K562 (cell line): ENCODE results near the gene INO80C. TPM values are rescaled to one million over a fixed set of nuclear protein-coding genes. Genes with fewer than 3 reads are reported as not detected.
A peak's percentile ranks its signal among the peaks of the same experiment; 100 is the strongest.

Experiments used
- ATAC-seq: fragments of 200-7000 bp; cut with Tn5 transposase; 3 replicates; pipeline ENCODE4 v1.9.1; 2020; ENCODE audit warnings: moderate library complexity
- BruUV-seq: library from RNA; stranded (reverse); fragments of 400-500 nt; replicated peaks from 2 replicates; lab custom pipeline; 2021; lab: Mats Ljungman, UMichigan
- CTCF ChIA-PET: fragments of 300-600 bp; formaldehyde crosslinking; extraction: SDS; loops from one replicate; lab custom pipeline; 2021; ENCODE audit warnings: low intra/inter-chr PET ratio; lab: Yijun Ruan, JAX
- POLR2A ChIA-PET: fragments of 300-600, 350-650 bp; sonication (Branson Sonifier 250); formaldehyde crosslinking; extraction: SDS; loops from one replicate; lab custom pipeline; 2021; ENCODE audit warnings: antibody characterized with exemption, inconsistent platforms; lab: Yijun Ruan, JAX
- DNase-seq, 4 experiments: peaks; one replicate each; pipeline versions ENCODE4 v3.0.0 to v3.0.0-alpha.2; 2011 to 2018; ENCODE audit warnings: low spot score in 3 of 4, mixed read lengths in 3 of 4; ENCODE audit errors: extremely low read depth in 1 of 4
- FAIRE-seq: peaks from 2 replicates; lab custom pipeline; 2011; peaks lifted over from hg19 to GRCh38; lab: Jason Lieb, UNC
- H2AFZ ChIP-seq: 2 replicates; pipeline ENCODE4 v1.6.0; 2011; ENCODE audit warnings: low read depth, low read length, control low read depth, inconsistent platforms
- H3K27ac ChIP-seq: fragments of 200-600 bp; 3 replicates; pipeline ENCODE4 v1.8.0; 2011; ENCODE audit warnings: low read depth, mild to moderate bottlenecking, control low read depth, inconsistent platforms, low read length, moderate library complexity, mixed read lengths; ENCODE audit errors: extremely low read depth
- H3K27me3 ChIP-seq, 2 experiments: fragments of 300-600 bp in 1 of 2; 2 replicates in 1 of 2; 3 replicates in 1 of 2; pipeline versions ENCODE4 v1.6.0 to v1.8.0; 2011; ENCODE audit warnings: inconsistent platforms in 2 of 2, low read length in 2 of 2, mild to moderate bottlenecking in 1 of 2, mixed read lengths in 1 of 2, moderate library complexity in 1 of 2; ENCODE audit not compliant: control insufficient read depth in 2 of 2, insufficient read depth in 2 of 2
- H3K36me3 ChIP-seq: fragments of 300-600 bp; 3 replicates; pipeline ENCODE4 v1.8.0; 2011; ENCODE audit warnings: mild to moderate bottlenecking, low read length, inconsistent platforms; ENCODE audit not compliant: control insufficient read depth, insufficient read depth
- H3K4me1 ChIP-seq, 2 experiments: fragments of 200-600 bp in 1 of 2; replicated peaks in 1 of 2; 2 replicates in 1 of 2; 3 replicates in 1 of 2; pipeline versions ENCODE4 v1.5.1 to v1.8.0; 2011; ENCODE audit warnings: inconsistent platforms in 2 of 2, low read length in 2 of 2, mild to moderate bottlenecking in 1 of 2, mixed read lengths in 1 of 2, moderate library complexity in 1 of 2; ENCODE audit not compliant: control insufficient read depth in 2 of 2, insufficient read depth in 2 of 2
- H3K4me2 ChIP-seq: 2 replicates; pipeline ENCODE4 v1.6.1; 2011; ENCODE audit warnings: low read length, control low read depth, inconsistent platforms, mixed read lengths; ENCODE audit not compliant: insufficient read depth
- H3K4me3 ChIP-seq: fragments of 200-600 bp; sonication (generic), shearing (Covaris generic); 2 replicates; pipeline ENCODE4 v1.5.1; 2016; ENCODE audit warnings: control low read depth, inconsistent platforms
- H3K79me2 ChIP-seq: fragments of 200-600 bp; 3 replicates; pipeline ENCODE4 v1.8.0; 2011; ENCODE audit warnings: low read length, inconsistent platforms; ENCODE audit not compliant: control insufficient read depth, insufficient read depth
- H3K9ac ChIP-seq, 2 experiments: 2 replicates each; pipeline versions ENCODE4 v1.6.0 to v1.6.1; 2011; ENCODE audit warnings: low read depth in 2 of 2, low read length in 2 of 2, control low read depth in 1 of 2, inconsistent platforms in 1 of 2, mild to moderate bottlenecking in 1 of 2, mixed read lengths in 1 of 2; ENCODE audit not compliant: insufficient read depth in 1 of 2
- H3K9me1 ChIP-seq: one replicate; pipeline ENCODE4 v1.6.0; 2011; ENCODE audit warnings: inconsistent platforms, mild to moderate bottlenecking, low read length, moderate library complexity; ENCODE audit not compliant: control insufficient read depth, insufficient read depth
- H3K9me3 ChIP-seq: replicated peaks from 2 replicates; pipeline ENCODE4 v1.5.1; 2011; ENCODE audit warnings: low read depth, low read length, inconsistent platforms; ENCODE audit not compliant: control insufficient read depth, insufficient read depth
- H4K20me1 ChIP-seq: replicated peaks from 2 replicates; pipeline ENCODE4 v1.6.1; 2011; ENCODE audit warnings: low read length, inconsistent platforms, mixed read lengths; ENCODE audit not compliant: control insufficient read depth, insufficient read depth
- ASH1L ChIP-seq: fragments of 450-650 bp; IDR thresholded peaks from 2 replicates; pipeline ENCODE4 v1.6.1; 2018; ENCODE audit warnings: borderline replicate concordance, mild to moderate bottlenecking, low read depth; ENCODE audit not compliant: partially characterized antibody
- BMI1 ChIP-seq: fragments of 150-350 bp; IDR thresholded peaks from 2 replicates; pipeline ENCODE4 v1.6.1; 2014; ENCODE audit warnings: low read length
- BRF1 ChIP-seq: IDR thresholded peaks from 3 replicates; pipeline ENCODE4 v1.6.1; 2011; ENCODE audit warnings: borderline replicate concordance, mild to moderate bottlenecking; ENCODE audit not compliant: insufficient read length; ENCODE audit errors: extremely low read depth
- MIER1 ChIP-seq: fragments of 450-650 bp; IDR thresholded peaks from 2 replicates; pipeline ENCODE4 v1.6.1; 2016; ENCODE audit warnings: antibody characterized with exemption, mild to moderate bottlenecking, low read depth
- NCOA1 ChIP-seq: fragments of 450-650 bp; IDR thresholded peaks from 2 replicates; pipeline ENCODE4 v1.6.1; 2016; ENCODE audit warnings: low read depth
- NEUROD1 ChIP-seq: fragments of 150-350 bp; IDR thresholded peaks from 2 replicates; pipeline ENCODE4 v1.6.1; 2014; ENCODE audit warnings: borderline replicate concordance, low read length, low read depth; ENCODE audit not compliant: partially characterized antibody
- PCBP2 ChIP-seq: fragments of 200-400 bp; formaldehyde crosslinking; IDR thresholded peaks from 2 replicates; pipeline ENCODE4 v1.6.1; 2018; ENCODE audit warnings: low read length, low read depth, mild to moderate bottlenecking, moderate library complexity; ENCODE audit not compliant: poor library complexity, severe bottlenecking
- PHB ChIP-seq: fragments of 250-450 bp; sonication (Bioruptor Pico); IDR thresholded peaks from 2 replicates; pipeline ENCODE4 v1.5.0; 2021
- POLR3A ChIP-seq: IDR thresholded peaks from 2 replicates; pipeline ENCODE4 v1.6.1; 2011; ENCODE audit warnings: borderline replicate concordance, mild to moderate bottlenecking, moderate library complexity; ENCODE audit not compliant: insufficient read length, insufficient read depth; ENCODE audit errors: extremely low read depth
- RAD51 ChIP-seq: fragments of 450-650 bp; IDR thresholded peaks from 2 replicates; pipeline ENCODE4 v1.7.1; 2016; ENCODE audit warnings: low read depth, mild to moderate bottlenecking, borderline replicate concordance
- TAF15 ChIP-seq: fragments of 200-400 bp; formaldehyde crosslinking; IDR thresholded peaks from 2 replicates; pipeline ENCODE4 v1.6.1; 2017; ENCODE audit warnings: mild to moderate bottlenecking, low read depth, low read length, moderate library complexity
- TCF3 ChIP-seq: sonication (generic); formaldehyde crosslinking; IDR thresholded peaks from 2 replicates; pipeline ENCODE4 v1.4.0; 2020; ENCODE audit warnings: mild to moderate bottlenecking, missing genetic modification reagents
- TEAD4 ChIP-seq, 2 experiments: sonication (generic) in 1 of 2; formaldehyde crosslinking in 1 of 2; IDR thresholded peaks; 2 replicates each; pipeline versions ENCODE4 v1.6.1 to v1.8.0; 2012 to 2022; ENCODE audit warnings: borderline replicate concordance in 1 of 2, inconsistent platforms in 1 of 2, low read length in 1 of 2, mild to moderate bottlenecking in 1 of 2, missing genetic modification reagents in 1 of 2
- THRAP3 ChIP-seq: fragments of 450-650 bp; IDR thresholded peaks from 2 replicates; pipeline ENCODE4 v1.6.1; 2016; ENCODE audit warnings: mild to moderate bottlenecking, inconsistent platforms, borderline replicate concordance
- TRIM24 ChIP-seq, 2 experiments: fragments of 450-650 bp; IDR thresholded peaks; 2 replicates each; pipeline ENCODE4 v1.6.1; 2016
- XRCC3 ChIP-seq: fragments of 450-650 bp; IDR thresholded peaks from 2 replicates; pipeline ENCODE4 v1.6.1; 2017; ENCODE audit warnings: mild to moderate bottlenecking, moderate library complexity
- XRCC5 ChIP-seq: fragments of 200-400 bp; formaldehyde crosslinking; IDR thresholded peaks from 2 replicates; pipeline ENCODE4 v1.6.1; 2017; ENCODE audit warnings: low read depth, mild to moderate bottlenecking, low read length
- ZEB2 ChIP-seq: fragments of 450-650 bp; IDR thresholded peaks from 2 replicates; pipeline ENCODE4 v1.6.1; 2016
- WGBS: fragments of 100-300 bp; shearing (Covaris generic); methylation state at CpG from one replicate; pipeline ENCODE4 v1.1.6; 2016; ENCODE audit warnings: low coverage, mixed read lengths; ENCODE audit not compliant: insufficient coverage; ENCODE audit errors: missing lambda C conversion rate; 5-methylcytosine and 5-hydroxymethylcytosine counted together
- in situ Hi-C: fragments of 300-500 bp; cut with MboI; formaldehyde crosslinking; loops from 4 replicates; pipeline ENCODE4 v1.15.0; 2018; ENCODE audit warnings: inconsistent platforms, mixed read lengths
- intact Hi-C: fragments of 100-400 bp; cut with micrococcal nuclease; formaldehyde crosslinking; loops from 2 replicates; pipeline ENCODE4 v1.14.2; 2022
- polyA plus RNA-seq, 8 experiments: library from polyadenylated mRNA; depleted of rRNA in 4 of 8; stranded (reverse) in 5 of 8; unstranded in 3 of 8; fragments of >200 nt; fragmentation: Nextera tagmentation in 2 of 8; fragmentation: Illumina TruSeq in 1 of 8; extraction: Ambion mirVana in 2 of 8; extraction: Trizol in 1 of 8; gene quantifications; 2 replicates each; pipeline versions ENCODE4 v1.2.1 to v1.2.3, GENCODE V29; 2011 to 2014; ENCODE audit warnings: inconsistent platforms in 1 of 8, missing spikeins in 1 of 8
- total RNA-seq, 7 experiments: library from RNA; depleted of rRNA in 6 of 7; stranded (reverse); fragments of >200 nt in 6 of 7; fragmentation: Illumina TruSeq in 2 of 7; extraction: Trizol in 2 of 7; gene quantifications; 2 replicates each; pipeline versions ENCODE4 v1.2.1 to v1.2.3, GENCODE V29; 2011 to 2021; ENCODE audit warnings: low replicate concordance in 1 of 7
- TF ChIP-seq, protein P1 (sequence below): fragments of 250-450 bp; sonication (Bioruptor Pico); IDR thresholded peaks from 2 replicates; pipeline ENCODE4 v1.4.0; 2020; ENCODE audit warnings: borderline replicate concordance
- TF ChIP-seq, protein P2 (sequence below): sonication (generic); formaldehyde crosslinking; IDR thresholded peaks from 2 replicates; pipeline ENCODE4 v1.5.0; 2020; ENCODE audit warnings: missing genetic modification reagents
- TF ChIP-seq, protein P3 (sequence below): fragments of 450-650 bp; IDR thresholded peaks from 2 replicates; pipeline ENCODE4 v1.6.1; 2014; ENCODE audit warnings: low read depth, mild to moderate bottlenecking, moderate library complexity, borderline replicate concordance

The INO80C gene
- total and polyA plus RNA-seq, 9 of the 15 experiments (the other 6 are each of a cell fraction or from before 2014, with no cell fraction given) = 14.3 to 53.3 (median 46.6) TPM

DNA sequence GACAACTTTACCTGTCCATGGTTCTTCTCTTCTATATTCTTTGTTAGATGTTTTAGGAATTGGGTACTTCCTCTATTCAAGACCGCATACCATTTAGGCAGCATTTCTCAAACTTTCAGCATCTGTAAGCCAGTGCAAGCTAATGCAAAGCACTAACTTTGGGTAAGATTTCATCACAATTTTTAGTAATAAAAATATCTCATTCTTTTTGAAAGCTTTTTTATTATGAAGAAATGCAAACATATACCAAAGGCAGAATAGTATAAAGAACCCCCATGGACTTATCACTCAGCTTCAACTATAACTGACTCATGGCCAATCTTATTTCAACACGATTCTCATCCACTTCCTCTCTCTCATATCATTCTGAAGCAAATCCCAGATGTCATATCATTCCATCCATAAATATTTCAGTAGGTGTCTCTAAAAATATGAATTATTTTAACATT, 32.9 kb downstream of the INO80C start:
- Histone ChIP-seq H3K4me3 (no peak overlapping the region), H3K4me1 (peaks cover 3 to 36% of the 10 kb centered on the region in 2 experiments; a peak in 4 of 5 replicates), H3K27me3 (no peaks in the 10 kb centered on the region), H4K20me1 (no peaks in the 10 kb centered on the region), H3K9ac (no peak overlapping the region), H3K36me3 (no peaks in the 10 kb centered on the region), H3K9me3 (no peaks in the 10 kb centered on the region), H2AFZ (peak overlapping the region; percentile 18; the same call in 1 of the 2 replicates), H3K79me2 (no peaks in the 10 kb centered on the region), H3K4me2 (no peak overlapping the region), H3K27ac (no peak overlapping the region), H3K9me1 (peaks cover 2% of the 10 kb centered on the region)
- in situ Hi-C loops = no loop called here
- FAIRE-seq = no peak
- WGBS = 23% methylated on average over 2 of the region's 2 CpGs
- no TSS peak for BruUV-seq
- intact Hi-C loops = no loop called here
- POLR2A ChIA-PET = interaction anchor here (0.6 kb wide), 1 partner anchor 20 kb away, joined by 3 read pairs; no protein-coding TSS in a partner anchor
- CTCF ChIA-PET = no interaction called here
- DNase-seq = no peak
- no peak for ATAC-seq
- TF ChIP-seq, protein P1, sequence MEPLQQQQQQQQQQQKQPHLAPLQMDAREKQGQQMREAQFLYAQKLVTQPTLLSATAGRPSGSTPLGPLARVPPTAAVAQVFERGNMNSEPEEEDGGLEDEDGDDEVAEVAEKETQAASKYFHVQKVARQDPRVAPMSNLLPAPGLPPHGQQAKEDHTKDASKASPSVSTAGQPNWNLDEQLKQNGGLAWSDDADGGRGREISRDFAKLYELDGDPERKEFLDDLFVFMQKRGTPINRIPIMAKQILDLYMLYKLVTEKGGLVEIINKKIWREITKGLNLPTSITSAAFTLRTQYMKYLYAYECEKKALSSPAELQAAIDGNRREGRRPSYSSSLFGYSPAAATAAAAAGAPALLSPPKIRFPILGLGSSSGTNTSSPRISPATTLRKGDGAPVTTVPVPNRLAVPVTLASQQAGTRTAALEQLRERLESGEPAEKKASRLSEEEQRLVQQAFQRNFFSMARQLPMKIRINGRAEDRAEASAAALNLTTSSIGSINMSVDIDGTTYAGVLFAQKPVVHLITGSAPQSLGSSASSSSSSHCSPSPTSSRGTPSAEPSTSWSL (CRISPR knock-in tag) = no peak
- TF ChIP-seq XRCC3 = no peak
- no peak for TF ChIP-seq TAF15
- no peak for TF ChIP-seq BMI1
- TF ChIP-seq TCF3 = peak; percentile 73
- no peak for TF ChIP-seq PCBP2
- no peak for TF ChIP-seq ZEB2
- TF ChIP-seq MIER1 = no peak
- no peak for TF ChIP-seq NEUROD1
- TF ChIP-seq THRAP3 = no peak
- no peak for TF ChIP-seq NCOA1
- no peak for TF ChIP-seq XRCC5
- no peak for TF ChIP-seq ASH1L
- TF ChIP-seq, protein P2, sequence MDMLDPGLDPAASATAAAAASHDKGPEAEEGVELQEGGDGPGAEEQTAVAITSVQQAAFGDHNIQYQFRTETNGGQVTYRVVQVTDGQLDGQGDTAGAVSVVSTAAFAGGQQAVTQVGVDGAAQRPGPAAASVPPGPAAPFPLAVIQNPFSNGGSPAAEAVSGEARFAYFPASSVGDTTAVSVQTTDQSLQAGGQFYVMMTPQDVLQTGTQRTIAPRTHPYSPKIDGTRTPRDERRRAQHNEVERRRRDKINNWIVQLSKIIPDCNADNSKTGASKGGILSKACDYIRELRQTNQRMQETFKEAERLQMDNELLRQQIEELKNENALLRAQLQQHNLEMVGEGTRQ = no peak
- peak; percentile 41 to 46; a peak in 2 of 4 replicates for TF ChIP-seq TRIM24 (IDR thresholded peaks at IDR 0.05)
- no peak for TF ChIP-seq BRF1
- no peak for TF ChIP-seq PHB (CRISPR knock-in tag)
- no peak for TF ChIP-seq RAD51
- TF ChIP-seq, protein P3, sequence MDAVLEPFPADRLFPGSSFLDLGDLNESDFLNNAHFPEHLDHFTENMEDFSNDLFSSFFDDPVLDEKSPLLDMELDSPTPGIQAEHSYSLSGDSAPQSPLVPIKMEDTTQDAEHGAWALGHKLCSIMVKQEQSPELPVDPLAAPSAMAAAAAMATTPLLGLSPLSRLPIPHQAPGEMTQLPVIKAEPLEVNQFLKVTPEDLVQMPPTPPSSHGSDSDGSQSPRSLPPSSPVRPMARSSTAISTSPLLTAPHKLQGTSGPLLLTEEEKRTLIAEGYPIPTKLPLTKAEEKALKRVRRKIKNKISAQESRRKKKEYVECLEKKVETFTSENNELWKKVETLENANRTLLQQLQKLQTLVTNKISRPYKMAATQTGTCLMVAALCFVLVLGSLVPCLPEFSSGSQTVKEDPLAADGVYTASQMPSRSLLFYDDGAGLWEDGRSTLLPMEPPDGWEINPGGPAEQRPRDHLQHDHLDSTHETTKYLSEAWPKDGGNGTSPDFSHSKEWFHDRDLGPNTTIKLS = no peak
- peak; percentile 79 for TF ChIP-seq TEAD4 (IDR thresholded peaks at IDR 0.05; ENCODE audit: low read length)
- no peak for TF ChIP-seq TEAD4 (CRISPR knock-in tag; IDR thresholded peaks at IDR 0.05; ENCODE audit: borderline replicate concordance)
- TF ChIP-seq POLR3A = no peak
